T-helper 2 cell treated with Interferon-gamma antibody and Interleukin-4, amounts not matched to agents 5 μg/mL and 100 μg/mL, for 36 hours (primary cell): ENCODE data around the gene ABT1.

Experiments used
- DNase-seq: peaks from one replicate; pipeline ENCODE4 v3.0.0; 2021; ENCODE audit warnings: low spot score
- H3K27ac Mint-ChIP-seq: one replicate; pipeline ENCODE4 v1.8.0; 2021; ENCODE audit warnings: mild to moderate bottlenecking, mixed read lengths
- H3K27me3 Mint-ChIP-seq: one replicate; pipeline ENCODE4 v1.8.0; 2021; ENCODE audit warnings: low read depth, mixed read lengths
- H3K36me3 Mint-ChIP-seq: one replicate; pipeline ENCODE4 v1.8.0; 2021; ENCODE audit warnings: low read depth, mixed read lengths
- H3K4me1 Mint-ChIP-seq: one replicate; pipeline ENCODE4 v1.8.0; 2021; ENCODE audit warnings: low read depth, mixed read lengths
- H3K4me3 Mint-ChIP-seq: one replicate; pipeline ENCODE4 v1.8.0; 2022; ENCODE audit warnings: mild to moderate bottlenecking, moderate library complexity, mixed read lengths
- H3K9me3 Mint-ChIP-seq: one replicate; pipeline ENCODE4 v1.8.0; 2021; ENCODE audit warnings: mixed read lengths

Gene ABT1

DNA sequence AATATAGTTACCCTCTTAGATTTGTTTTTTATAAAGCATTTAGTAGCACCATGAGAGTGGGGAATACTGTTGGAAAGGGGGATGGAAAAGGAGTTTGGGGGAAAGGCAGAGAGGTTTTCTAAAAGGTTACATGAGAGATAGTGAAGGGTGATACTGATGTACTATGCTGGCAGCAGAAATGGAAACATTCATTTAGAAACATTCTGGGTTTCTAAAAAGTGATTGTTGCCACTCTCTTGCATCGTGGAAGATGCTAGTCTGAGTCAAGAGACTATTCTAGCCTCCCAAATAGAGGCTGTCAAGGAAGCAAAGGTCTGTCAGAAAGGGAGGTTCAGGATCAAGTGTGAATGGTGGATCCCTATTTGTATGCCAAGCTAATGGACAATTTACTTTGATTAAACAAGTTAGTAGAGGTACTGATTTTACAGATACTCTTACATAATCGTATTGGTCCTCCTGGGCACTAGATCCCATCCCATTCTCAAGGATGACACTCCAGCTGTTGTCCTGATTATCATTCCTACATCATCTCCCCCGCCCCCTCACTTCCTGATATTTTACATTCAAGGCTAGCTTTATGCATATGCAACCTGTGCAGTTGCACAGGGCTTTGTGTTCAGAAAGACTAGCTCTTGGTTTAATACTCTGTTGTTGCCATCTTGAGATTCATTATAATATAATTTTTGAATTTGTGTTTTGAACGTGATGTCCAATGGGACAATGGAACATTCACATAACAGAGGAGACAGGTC lies 15.4 kb upstream of the ABT1 start:
- no peak for DNase-seq
- Mint-ChIP-seq H3K27me3 (peaks cover 36% of the 10 kb centered on the region), H3K9me3 (peaks cover 13% of the 10 kb centered on the region), H3K4me1 (peaks cover 19% of the 10 kb centered on the region), H3K27ac (no peak overlapping the region), H3K4me3 (no peak overlapping the region), H3K36me3 (peaks cover 4% of the 10 kb centered on the region)

DNA sequence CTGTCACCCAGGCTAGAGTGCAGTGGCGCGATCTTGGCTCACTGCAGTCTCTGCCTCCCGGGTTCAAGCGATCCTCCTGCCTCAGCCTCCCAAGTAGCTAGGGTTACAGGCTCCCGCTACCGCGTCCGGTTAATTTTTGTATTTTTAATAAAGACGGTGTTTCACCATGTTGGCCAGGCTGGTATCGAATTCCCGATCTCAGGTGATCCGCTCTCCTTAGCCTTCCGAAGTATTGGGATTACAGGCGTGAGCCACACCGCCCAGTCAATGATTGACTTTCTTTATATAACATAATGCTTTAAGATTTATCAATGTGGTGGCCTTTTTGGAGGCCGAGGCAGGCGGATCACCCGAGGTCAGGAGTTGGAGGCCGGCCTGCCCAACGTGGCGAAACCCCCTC lies 7.8 kb upstream of the ABT1 start:
- H3K9me3 Mint-ChIP-seq, result no peaks in the 10 kb centered on the region
- H3K4me3 Mint-ChIP-seq, result no peak overlapping the region
- peaks cover 53% of the 10 kb centered on the region for H3K27me3 Mint-ChIP-seq
- H3K36me3 Mint-ChIP-seq, result no peaks in the 10 kb centered on the region
- H3K27ac Mint-ChIP-seq, result no peak overlapping the region
- peaks cover 5% of the 10 kb centered on the region for H3K4me1 Mint-ChIP-seq
- no peak for DNase-seq

DNA sequence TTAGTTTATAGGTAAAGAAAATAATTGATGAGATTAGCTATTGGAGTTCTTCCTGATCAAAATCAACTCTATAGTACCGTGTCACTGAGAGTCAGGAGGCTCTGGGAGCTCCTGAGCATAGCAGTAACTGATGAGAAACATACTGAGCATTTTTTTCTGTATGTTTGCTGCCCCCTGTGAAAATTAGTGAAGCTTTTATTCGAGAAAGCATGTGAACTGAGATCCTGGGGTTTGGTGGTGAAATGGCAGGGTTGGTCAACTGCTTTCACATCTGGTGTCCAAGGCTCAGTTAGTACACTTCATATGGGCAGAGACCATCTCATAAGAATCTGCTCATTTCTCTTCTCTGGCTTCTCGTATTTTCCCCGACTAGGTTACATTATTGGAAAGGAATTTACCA lies 4.1 kb upstream of the ABT1 start:
- Mint-ChIP-seq H3K9me3 (no peaks in the 10 kb centered on the region), H3K4me1 (peaks cover 12% of the 10 kb centered on the region), H3K36me3 (no peaks in the 10 kb centered on the region), H3K27ac (no peak overlapping the region), H3K27me3 (peaks cover 47% of the 10 kb centered on the region), H3K4me3 (no peak overlapping the region)
- DNase-seq, result no peak

DNA sequence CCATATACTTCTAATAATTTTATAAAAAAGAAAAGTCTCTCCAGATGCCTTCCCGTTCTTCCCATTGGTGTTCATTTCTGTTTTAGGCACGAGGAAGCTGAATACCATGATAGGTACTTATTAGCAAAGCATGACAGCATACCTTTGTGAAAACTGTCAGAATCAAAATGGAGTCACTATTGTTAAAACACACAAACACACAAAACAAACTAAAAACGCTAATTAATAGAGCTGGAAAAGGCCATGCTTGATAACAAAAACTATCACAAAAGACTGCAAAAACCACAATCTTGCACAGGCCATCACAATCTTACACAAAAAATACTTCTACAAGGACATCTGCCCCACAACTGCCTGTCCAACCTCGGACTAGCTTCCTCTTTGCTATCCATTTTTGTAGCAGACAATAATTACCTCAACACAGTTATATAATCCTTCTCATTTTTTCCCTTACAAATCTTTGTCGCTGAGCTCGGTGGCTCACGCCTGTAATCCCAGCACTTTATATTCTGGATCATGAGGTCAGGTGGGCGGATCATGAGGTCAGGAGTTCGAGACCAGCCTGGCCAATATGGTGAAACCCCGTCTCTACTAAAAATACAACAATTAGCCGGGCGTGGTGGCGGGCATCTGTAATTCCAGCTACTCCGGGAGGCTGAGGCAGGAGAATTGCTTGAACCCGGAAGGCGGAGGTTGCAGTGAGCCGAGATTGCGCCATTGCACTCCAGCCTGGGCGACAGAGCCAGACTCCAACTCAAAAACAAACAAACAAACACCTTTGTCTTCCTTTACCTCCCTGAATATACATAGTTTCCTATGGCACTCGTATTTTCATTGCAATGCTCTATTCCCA lies 3.2 kb upstream of the ABT1 start:
- H3K36me3 Mint-ChIP-seq, result peaks cover 7% of the 10 kb centered on the region

DNA sequence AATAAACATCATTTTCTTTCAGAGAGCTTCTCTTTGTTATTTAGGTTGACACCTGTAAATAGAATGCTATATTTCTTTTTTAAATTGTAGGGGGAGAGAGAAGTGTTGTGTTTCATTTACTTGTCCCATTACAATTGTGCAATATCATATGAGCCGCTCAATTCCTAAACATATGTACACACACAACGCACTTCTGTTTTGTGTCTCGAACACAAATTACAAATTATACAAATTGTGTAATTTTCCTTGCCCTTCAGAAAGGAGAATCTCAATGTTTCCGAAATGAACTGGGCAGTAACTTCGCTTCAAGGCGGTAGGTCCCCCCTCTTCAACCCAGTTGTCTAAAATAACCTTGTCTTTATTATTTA lies 2.6 kb upstream of the ABT1 start:
- Mint-ChIP-seq H3K4me1 (peaks cover 21% of the 10 kb centered on the region), H3K4me3 (no peak overlapping the region), H3K9me3 (no peaks in the 10 kb centered on the region), H3K27me3 (peaks cover 47% of the 10 kb centered on the region), H3K36me3 (peaks cover 11% of the 10 kb centered on the region), H3K27ac (no peak overlapping the region)
- DNase-seq, result no peak

More for the DNA sequence above, 3.2 kb upstream of the ABT1 start:
- no peak overlapping the region for H3K4me3 Mint-ChIP-seq
- H3K9me3 Mint-ChIP-seq, result no peaks in the 10 kb centered on the region
- H3K27ac Mint-ChIP-seq, result no peak overlapping the region
- peaks cover 17% of the 10 kb centered on the region for H3K4me1 Mint-ChIP-seq
- H3K27me3 Mint-ChIP-seq, result peaks cover 47% of the 10 kb centered on the region
- DNase-seq, result no peak

DNA sequence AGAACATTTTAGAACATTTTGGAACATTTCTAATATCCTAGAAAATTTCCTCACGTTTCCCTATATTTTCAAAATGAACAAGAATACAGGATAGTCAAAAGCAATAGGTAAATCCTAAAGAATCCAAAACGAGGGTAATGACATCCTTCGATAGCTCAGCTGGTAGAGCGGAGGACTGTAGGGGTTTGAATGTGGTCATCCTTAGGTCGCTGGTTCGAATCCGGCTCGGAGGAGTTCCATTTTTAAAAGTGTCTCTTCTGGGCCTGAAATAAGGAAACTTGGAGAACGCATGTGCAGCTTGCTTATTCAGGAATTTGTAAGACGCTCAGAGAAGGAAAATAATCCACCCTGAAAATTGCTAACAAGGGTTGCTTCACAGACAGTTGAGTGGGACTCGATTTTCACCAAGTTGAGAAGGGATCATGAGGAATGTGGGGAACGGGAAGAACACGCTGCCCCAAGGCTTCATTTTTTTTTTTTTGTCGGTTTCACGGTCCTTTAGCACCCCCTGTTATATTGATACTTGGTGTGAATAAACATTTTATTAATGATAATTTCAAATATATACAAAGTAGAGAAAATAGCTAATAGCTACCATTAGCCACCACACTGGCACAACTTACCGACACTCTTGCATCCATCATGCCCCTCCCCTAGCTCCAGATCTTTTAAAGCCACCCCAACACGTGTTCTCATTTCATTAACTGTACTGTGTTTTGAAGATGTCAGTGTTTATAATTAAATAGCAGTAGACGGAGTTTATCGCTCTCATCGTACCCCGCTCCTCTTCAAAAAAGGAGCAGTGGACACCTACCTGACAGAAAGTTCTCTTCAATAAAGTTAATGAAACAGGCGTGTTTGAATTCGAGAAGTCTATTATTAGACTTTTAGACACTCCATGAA lies 1.8 kb upstream of the ABT1 start:
- Mint-ChIP-seq H3K27me3 (peaks cover 42% of the 10 kb centered on the region), H3K4me3 (peak overlapping the region; percentile 15), H3K4me1 (peaks cover 25% of the 10 kb centered on the region), H3K27ac (no peak overlapping the region), H3K9me3 (no peaks in the 10 kb centered on the region), H3K36me3 (peaks cover 19% of the 10 kb centered on the region)
- no peak for DNase-seq

DNA sequence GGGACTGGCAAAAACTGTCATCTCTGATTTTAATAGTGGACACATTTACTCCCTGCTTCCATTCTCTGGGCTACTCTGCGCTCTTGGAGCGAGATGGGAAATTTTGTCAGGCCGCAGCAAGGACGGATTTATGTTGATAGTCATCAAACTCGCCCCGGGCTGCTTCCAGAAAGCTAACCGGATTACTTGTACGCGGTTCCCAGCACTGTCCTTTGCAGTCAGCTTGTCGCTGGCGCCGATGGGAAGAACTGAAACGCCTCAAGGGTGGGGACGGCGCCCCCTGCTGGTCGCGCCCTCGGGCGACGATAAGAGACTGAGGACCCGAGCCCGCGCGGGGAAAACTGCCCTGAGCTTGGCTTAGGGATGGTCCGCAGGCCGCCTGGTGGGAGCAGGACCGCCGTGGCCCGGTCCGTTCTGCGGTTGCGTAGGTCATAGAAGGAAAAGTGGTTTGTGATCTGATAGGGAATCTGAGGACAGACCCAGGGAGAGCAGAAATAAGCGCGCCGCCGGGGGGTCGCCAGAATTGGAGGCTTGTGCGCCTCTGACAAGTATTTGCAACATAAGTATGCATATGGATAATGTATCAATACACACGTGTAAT lies 984 bp upstream of the ABT1 start:
- Mint-ChIP-seq H3K27me3 (peaks cover 37% of the 10 kb centered on the region), H3K4me3 (no peak overlapping the region), H3K36me3 (peaks cover 20% of the 10 kb centered on the region), H3K9me3 (no peaks in the 10 kb centered on the region), H3K4me1 (peaks cover 27% of the 10 kb centered on the region), H3K27ac (no peak overlapping the region)
- DNase-seq, result peak; percentile 87

DNA sequence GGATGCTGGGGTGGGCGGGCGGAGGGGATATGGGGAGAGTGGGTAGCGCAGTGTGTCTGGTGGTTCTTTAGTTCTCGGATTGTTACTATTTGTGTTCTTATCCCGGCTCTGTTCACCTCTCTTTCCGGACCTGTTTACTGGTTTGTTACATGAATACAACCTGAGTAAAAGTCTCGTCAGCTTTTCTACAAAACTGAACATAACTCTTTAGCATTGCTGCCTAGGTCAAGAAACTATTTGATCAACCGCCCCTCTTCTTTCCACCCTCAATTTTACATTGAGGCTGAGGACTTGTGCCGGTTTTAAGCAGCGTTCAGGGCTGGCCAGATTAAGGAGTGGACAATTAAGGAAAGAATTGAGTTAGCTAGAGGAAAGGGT lies 625 bp downstream of the ABT1 start:
- no peak for DNase-seq
- Mint-ChIP-seq H3K27me3 (peaks cover 22% of the 10 kb centered on the region), H3K4me3 (no peak overlapping the region), H3K9me3 (no peaks in the 10 kb centered on the region), H3K27ac (no peak overlapping the region), H3K4me1 (peaks cover 27% of the 10 kb centered on the region), H3K36me3 (peaks cover 20% of the 10 kb centered on the region)

DNA sequence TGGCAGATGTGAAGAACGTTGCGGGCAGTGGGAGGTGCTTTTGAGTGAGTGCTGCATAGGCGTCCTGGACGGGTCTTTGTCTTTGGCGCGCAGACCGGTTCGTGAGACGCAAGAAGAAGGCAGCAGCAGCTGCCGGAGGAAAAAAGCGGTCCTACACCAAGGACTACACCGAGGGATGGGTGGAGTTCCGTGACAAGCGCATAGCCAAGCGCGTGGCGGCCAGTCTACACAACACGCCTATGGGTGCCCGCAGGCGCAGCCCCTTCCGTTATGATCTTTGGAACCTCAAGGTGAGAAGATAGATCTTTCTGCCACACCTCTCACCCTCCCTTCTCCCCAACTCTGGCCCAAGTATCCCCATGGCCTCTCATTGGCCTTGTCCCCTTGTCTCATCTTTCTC lies 1.1 kb downstream of the ABT1 start:
- no peak overlapping the region for H3K4me3 Mint-ChIP-seq
- peaks cover 17% of the 10 kb centered on the region for H3K27me3 Mint-ChIP-seq
- no peaks in the 10 kb centered on the region for H3K9me3 Mint-ChIP-seq
- peak overlapping the region; percentile 74 for H3K27ac Mint-ChIP-seq
- DNase-seq, result no peak
- peaks cover 27% of the 10 kb centered on the region for H3K4me1 Mint-ChIP-seq
- peaks cover 20% of the 10 kb centered on the region for H3K36me3 Mint-ChIP-seq

DNA sequence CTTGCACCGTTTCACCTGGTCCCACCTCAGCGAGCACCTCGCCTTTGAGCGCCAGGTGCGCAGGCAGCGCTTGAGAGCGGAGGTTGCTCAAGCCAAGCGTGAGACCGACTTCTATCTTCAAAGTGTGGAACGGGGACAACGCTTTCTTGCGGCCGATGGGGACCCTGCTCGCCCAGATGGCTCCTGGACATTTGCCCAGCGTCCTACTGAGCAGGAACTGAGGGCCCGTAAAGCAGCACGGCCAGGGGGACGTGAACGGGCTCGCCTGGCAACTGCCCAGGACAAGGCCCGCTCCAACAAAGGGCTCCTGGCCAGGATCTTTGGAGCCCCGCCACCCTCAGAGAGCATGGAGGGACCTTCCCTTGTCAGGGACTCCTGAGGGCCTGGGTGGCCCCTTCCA lies 1.5 kb downstream of the ABT1 start:
- Mint-ChIP-seq H3K27ac (peak overlapping the region; percentile 74), H3K4me3 (no peak overlapping the region), H3K9me3 (no peaks in the 10 kb centered on the region), H3K4me1 (peaks cover 26% of the 10 kb centered on the region), H3K36me3 (peaks cover 20% of the 10 kb centered on the region), H3K27me3 (peaks cover 14% of the 10 kb centered on the region)
- DNase-seq, result no peak

DNA sequence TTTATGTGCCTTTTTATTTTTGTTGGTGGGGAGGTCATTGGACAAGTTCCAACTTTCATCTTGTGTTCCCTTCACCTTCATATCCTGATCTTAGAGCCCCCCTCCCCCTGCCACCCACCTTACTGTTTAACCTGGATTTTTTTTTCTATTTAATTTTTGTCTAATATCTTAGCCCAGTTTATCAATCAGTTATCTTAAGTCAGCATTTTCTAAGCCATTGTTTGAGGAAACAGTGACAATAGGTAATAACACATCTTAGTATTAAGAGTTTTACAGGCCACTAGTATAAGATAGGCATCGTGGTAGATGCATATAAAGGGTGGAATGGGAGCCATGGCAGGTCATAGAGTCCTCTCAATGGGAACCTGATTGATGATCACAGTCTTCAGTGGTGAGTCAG lies 2.4 kb downstream of the ABT1 start:
- H3K27ac Mint-ChIP-seq, result peak overlapping the region; percentile 15
- H3K27me3 Mint-ChIP-seq, result peaks cover 6% of the 10 kb centered on the region
- H3K4me3 Mint-ChIP-seq, result peak overlapping the region; percentile 47
- peaks cover 20% of the 10 kb centered on the region for H3K36me3 Mint-ChIP-seq
- H3K4me1 Mint-ChIP-seq, result peaks cover 22% of the 10 kb centered on the region
- H3K9me3 Mint-ChIP-seq, result no peaks in the 10 kb centered on the region
- no peak for DNase-seq

DNA sequence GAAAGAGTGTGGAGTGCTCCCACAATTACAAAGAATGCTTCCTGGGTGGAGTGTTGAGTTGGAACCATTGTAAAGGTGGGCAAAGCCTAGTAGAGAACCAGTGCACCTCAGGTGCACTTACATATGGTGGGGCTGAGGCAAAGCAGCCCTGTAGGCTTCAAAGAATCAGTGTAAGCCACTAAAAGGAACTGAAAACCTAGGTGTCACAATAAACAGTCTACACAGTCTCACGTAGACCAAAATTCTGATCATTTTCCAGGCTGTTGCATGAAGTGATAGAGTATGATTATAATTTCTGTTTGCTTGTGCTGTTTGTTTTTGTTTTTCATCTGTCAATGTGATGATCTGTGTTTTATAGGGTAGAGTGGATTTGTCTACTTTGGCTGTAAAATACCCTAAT lies 2.8 kb downstream of the ABT1 start:
- DNase-seq, result no peak
- Mint-ChIP-seq H3K4me3 (no peak overlapping the region), H3K9me3 (no peaks in the 10 kb centered on the region), H3K36me3 (peaks cover 20% of the 10 kb centered on the region), H3K27me3 (peaks cover 1% of the 10 kb centered on the region), H3K4me1 (peaks cover 17% of the 10 kb centered on the region), H3K27ac (no peak overlapping the region)

DNA sequence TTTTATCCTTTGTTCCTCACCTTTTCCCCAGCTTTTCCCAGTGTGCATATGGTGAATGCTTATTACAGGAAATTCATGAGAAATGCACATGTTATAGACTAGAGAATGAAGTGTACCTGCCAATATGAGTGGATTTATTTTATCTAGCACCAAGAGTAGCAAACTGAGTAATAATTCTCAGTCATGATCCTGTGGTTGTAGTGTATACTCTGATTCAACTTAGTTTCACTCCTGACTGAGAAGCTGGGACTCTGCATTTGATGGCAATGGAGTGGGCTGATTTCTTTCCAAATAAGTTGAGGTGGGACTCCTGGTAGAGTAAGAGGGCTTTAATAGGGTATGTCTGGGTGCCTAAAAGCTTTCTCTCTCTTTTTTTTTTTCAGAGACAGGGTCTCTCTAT lies 4.0 kb downstream of the ABT1 start:
- Mint-ChIP-seq H3K4me1 (peaks cover 15% of the 10 kb centered on the region), H3K27me3 (peaks cover 3% of the 10 kb centered on the region), H3K9me3 (no peaks in the 10 kb centered on the region), H3K27ac (no peak overlapping the region), H3K36me3 (peaks cover 20% of the 10 kb centered on the region), H3K4me3 (no peak overlapping the region)
- DNase-seq, result no peak
